Psoas muscle (tissue), 8 donors: ENCODE results near the gene OR2T2. TPM values are rescaled to one million over a fixed set of nuclear protein-coding genes. Genes with fewer than 3 reads are reported as not detected.
"Not testable (repeated sequence)": the region's sequence is repeated elsewhere in the genome, so short reads cannot be mapped to it uniquely, and the experiment has no call there.

Experiments
- ATAC-seq, 4 donors: fragments of 200-7000 bp; cut with Tn5 transposase; one replicate each; pipeline ENCODE4 v1.9.1; 2020; ENCODE audit warnings: moderate library complexity in 3 of 4, mild to moderate bottlenecking in 2 of 4
- DNase-seq, 2 donors: peaks; one replicate each; pipeline ENCODE4 v3.0.0-alpha.2; 2020
- H3K27ac ChIP-seq: fragments of 200-600 bp; one replicate; pipeline ENCODE4 v1.8.0; 2022
- H3K27me3 ChIP-seq, 3 donors: fragments of 200-600 bp in 1 of 3; one replicate each; pipeline versions ENCODE4 v1.6.1 to v1.8.0; 2013 to 2022; ENCODE audit warnings: low read length in 2 of 3, mild to moderate bottlenecking in 2 of 3, moderate library complexity in 1 of 3; ENCODE audit not compliant: insufficient read depth in 3 of 3
- H3K36me3 ChIP-seq, 2 donors: fragments of 200-600 bp in 1 of 2; one replicate each; pipeline versions ENCODE4 v1.6.1 to v1.8.0; 2013 to 2022; ENCODE audit warnings: low read depth in 1 of 2, mild to moderate bottlenecking in 1 of 2, moderate library complexity in 1 of 2; ENCODE audit not compliant: insufficient read depth in 1 of 2
- H3K4me1 ChIP-seq: fragments of 200-600 bp; one replicate; pipeline ENCODE4 v1.8.0; 2022
- H3K4me3 ChIP-seq: fragments of 200-600 bp; one replicate; pipeline ENCODE4 v1.8.0; 2022; ENCODE audit warnings: mild to moderate bottlenecking
- H3K9me3 ChIP-seq: fragments of 200-600 bp; one replicate; pipeline ENCODE4 v1.8.0; 2022
- WGBS, 3 donors: extraction: QIAGEN DNeasy Blood & Tissue Kit; methylation state at CpG; one replicate each; pipeline versions ENCODE4 v1.1.6 to v1.1.7; 2013; 5-methylcytosine and 5-hydroxymethylcytosine counted together
- intact Hi-C, 2 donors: fragments of 100-400 bp; cut with DNase I; formaldehyde crosslinking; loops; one replicate each; pipeline versions ENCODE4 v1.11.0 to v1.14.2; 2022
- polyA plus RNA-seq, 3 donors: library from polyadenylated mRNA; stranded (reverse); fragments of 200-250 nt; gene quantifications; one replicate each; pipeline ENCODE4 v1.2.3, GENCODE V29; 2013
- total RNA-seq, 4 donors: library from RNA; stranded (reverse); fragmentation: NEBNext Ultra II Directional in 2 of 4; extraction: Animal tissue kit (Norgen Biotek cat#: 25700) in 2 of 4; gene quantifications; one replicate each; pipeline versions ENCODE4 v1.2.1 to v1.2.4, GENCODE V29; 2021 to 2023
- TF ChIP-seq, protein P1 (sequence below): fragments of 200-600 bp; IDR thresholded peaks from one replicate; pipeline ENCODE4 v1.8.0; 2022; ENCODE audit warnings: antibody characterized with exemption
- donor health status: healthy with polysubstance abuse.
- donor health status: DM: no; HTN: no; CAD: no; lungs with moderate emphysema.
- donor health status: Bipolar disorder and iron deficiency.
- donor health status: healthy.
- donor health status: DM: yes; HTN: yes; CAD: no.
- donor health status: DM: no; HTN: no; CAD: no.
- donor health status: DM: no; HTN: no; CAD: no.
- donor health status: DM: yes; HTN: yes; CAD: no.

The OR2T2 gene
- total and polyA plus RNA-seq, 7 donors: not detected

DNA sequence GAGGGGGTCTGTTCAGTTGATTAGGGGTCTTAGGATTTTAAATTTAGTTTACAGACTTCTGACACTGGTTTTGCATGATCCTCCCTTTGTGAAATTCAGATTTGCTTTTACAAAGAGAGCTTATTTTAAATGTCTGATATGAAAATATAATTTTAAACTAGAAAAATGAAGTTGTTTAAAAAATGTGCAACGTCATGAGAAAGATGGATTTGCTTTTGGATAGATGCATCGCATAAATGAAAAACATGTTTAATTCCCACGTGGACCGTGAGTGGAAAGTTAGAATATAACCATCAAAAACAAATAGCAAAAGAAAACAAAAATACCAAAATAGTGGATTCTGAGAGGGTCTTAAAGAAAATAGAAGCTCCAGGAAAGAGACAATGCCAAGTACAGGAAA, 25.7 kb downstream of the OR2T2 start:
- H3K4me1 ChIP-seq: no peaks in the 10 kb centered on the region
- no peak for ATAC-seq
- 80 to 86% (median 85%) methylated on average over 4 of the region's 4 CpGs for whole genome bisulfite sequencing, 3 donors

DNA sequence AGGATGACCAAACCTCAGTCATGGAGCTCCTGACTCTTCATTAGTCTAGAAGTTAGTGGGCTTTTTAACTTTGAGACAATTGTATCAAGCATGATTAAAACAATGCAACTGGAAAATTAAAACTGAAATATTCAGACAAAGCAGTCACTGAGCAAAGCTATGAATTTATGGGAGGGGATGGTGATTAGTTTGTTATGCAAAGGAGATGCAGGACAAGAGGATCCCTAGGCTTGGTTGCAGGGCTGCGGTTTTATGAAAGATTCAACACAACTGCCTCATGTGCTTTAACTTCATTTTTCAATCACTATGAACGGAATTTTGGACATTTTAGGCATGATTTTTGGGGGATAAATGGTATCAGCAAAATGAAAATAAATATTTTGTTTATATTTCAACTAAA, 26.7 kb downstream of the OR2T2 start:
- intact Hi-C loops, H3K9me3 ChIP-seq, H3K4me1 ChIP-seq, DNase-seq, H3K27me3 ChIP-seq, H3K4me3 ChIP-seq, H3K36me3 ChIP-seq, H3K27ac ChIP-seq, ATAC-seq: not testable (repeated sequence)
- 54 to 60% (median 55%) methylated on average over 2 of the region's 2 CpGs for WGBS, 3 donors

More for the DNA sequence above, 25.7 kb downstream of the OR2T2 start:
- Histone ChIP-seq H3K27ac (no peak overlapping the region), H3K4me3 (no peak overlapping the region), H3K27me3 (no peaks in the 10 kb centered on the region), H3K36me3 (no peaks in the 10 kb centered on the region), H3K9me3 (no peaks in the 10 kb centered on the region)
- DNase-seq: no peak
- TF ChIP-seq, protein P1, sequence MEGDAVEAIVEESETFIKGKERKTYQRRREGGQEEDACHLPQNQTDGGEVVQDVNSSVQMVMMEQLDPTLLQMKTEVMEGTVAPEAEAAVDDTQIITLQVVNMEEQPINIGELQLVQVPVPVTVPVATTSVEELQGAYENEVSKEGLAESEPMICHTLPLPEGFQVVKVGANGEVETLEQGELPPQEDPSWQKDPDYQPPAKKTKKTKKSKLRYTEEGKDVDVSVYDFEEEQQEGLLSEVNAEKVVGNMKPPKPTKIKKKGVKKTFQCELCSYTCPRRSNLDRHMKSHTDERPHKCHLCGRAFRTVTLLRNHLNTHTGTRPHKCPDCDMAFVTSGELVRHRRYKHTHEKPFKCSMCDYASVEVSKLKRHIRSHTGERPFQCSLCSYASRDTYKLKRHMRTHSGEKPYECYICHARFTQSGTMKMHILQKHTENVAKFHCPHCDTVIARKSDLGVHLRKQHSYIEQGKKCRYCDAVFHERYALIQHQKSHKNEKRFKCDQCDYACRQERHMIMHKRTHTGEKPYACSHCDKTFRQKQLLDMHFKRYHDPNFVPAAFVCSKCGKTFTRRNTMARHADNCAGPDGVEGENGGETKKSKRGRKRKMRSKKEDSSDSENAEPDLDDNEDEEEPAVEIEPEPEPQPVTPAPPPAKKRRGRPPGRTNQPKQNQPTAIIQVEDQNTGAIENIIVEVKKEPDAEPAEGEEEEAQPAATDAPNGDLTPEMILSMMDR: no peak
- intact Hi-C loops: no loop called here

DNA sequence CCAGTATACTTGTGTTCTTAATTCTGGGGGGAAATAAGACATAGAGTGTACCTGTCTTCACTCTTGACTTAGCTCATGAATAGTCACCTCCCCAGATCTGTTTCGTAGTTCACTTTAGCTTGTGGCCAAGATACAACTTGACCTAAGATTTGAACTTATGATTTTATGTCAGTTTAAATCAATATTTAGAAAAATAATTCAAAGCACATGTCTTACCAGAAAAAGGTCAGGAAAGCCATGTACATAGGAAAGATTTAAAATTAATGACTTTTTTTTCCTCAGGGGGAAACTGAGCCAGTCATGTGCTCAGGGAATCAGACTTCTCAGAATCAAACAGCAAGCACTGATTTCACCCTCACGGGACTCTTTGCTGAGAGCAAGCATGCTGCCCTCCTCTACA, 27.6 kb downstream of the OR2T2 start, which contains the start of gene OR2T3:
Gene OR2T3, plus strand, starts transcription at position 301 of the 400 bp plus-strand sequence. Its CDS starts 0 bp downstream, at position 301.
- H3K9me3 ChIP-seq, H3K4me1 ChIP-seq, intact Hi-C loops, ATAC-seq, H3K4me3 ChIP-seq, H3K27ac ChIP-seq, DNase-seq, H3K36me3 ChIP-seq, H3K27me3 ChIP-seq: not testable (repeated sequence)
- WGBS, 3 donors: 59 to 70% (median 69%) methylated on average over 1 to 2 of the region's 2 CpGs

DNA sequence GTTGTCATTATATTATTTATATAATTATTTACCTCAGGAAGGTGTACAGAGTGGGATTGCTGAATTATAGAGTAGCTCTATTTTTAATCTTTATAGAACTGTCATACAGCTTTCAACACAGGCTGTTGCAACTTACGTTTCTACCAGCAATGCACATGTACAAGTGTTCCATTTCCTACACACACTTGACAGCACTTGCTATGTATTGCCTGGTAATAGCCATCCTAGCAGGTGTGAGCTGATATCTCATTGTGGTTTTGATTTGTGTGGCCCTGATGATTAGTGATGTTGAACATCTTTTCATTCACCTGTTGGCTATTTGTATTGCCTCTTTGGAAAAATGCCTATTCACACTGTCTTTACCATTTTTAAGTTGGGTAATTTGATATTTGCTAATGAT, 30.2 kb downstream of the OR2T2 start:
- DNase-seq, intact Hi-C loops, H3K9me3 ChIP-seq, H3K4me3 ChIP-seq, ATAC-seq, H3K36me3 ChIP-seq, H3K27me3 ChIP-seq, H3K27ac ChIP-seq, H3K4me1 ChIP-seq: not testable (repeated sequence)
- WGBS, 3 donors: no CpG with 5 or more reads among the region's 1 CpG

DNA sequence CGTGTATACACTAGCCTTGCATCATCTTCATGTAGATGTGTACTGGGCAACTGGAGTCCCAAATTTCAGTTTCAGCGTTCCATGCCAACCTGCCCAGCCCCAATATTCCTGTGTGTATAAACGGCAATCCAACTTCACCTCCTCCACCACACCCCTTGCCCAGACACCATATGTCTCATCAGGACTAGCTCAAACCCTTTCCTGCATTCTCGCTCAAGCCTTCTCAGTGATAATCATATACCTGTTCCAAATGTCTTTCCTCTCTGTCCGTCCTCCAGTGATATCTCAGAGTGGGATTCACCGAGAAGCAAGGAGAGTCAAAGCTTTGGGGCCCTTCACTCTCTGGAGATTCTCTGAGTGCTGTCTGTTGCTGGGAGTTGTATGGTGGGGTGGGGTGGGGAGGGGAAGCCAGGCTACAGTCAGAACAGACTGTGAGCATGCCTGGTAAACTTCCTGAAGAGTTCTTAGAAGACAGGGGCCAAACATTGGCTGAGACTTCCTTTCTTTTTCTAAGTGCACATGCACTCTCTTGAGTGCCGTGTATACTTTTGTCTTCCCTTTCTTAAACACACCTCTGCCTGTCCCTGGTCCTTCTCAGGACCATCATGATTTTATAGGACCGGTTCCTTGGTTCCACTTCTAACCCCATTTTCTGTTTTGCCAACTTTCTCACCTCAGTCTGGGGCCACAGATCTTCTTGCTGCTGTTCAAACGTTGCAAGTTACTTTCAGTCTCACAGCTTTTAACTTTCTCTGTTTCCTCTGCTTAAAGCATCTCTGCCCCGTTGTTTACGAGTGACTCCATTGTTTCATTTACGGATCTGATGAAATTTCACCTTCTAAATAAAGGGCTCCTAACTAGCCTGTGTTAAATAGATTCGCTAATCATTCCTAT, 36.5 kb downstream of the OR2T2 start:
- H3K27me3 ChIP-seq, H3K4me3 ChIP-seq, H3K36me3 ChIP-seq, H3K9me3 ChIP-seq, intact Hi-C loops, H3K4me1 ChIP-seq, H3K27ac ChIP-seq, DNase-seq, ATAC-seq: not testable (repeated sequence)
- WGBS, 3 donors: 64 to 71% (median 67%) methylated on average over 12 to 13 of the region's 13 CpGs

DNA sequence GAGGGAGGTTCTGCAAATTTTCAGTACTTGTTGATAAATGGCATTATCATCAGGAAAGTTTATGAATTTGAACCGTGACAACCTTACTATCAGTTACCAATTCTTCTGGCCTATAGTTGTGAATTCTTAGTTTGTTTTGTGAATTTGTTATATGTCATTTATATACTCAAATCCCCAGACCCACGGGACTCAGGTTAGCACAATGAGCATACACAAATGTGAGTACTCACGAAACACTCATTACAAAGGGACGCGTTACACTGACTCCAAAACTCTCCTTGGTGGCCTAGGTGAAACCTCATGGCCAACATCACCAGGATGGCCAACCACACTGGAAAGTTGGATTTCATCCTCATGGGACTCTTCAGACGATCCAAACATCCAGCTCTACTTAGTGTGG, 42.9 kb downstream of the OR2T2 start, which contains the start of gene OR2T5:
Gene OR2T5, plus strand, starts transcription at position 301 of the 400 bp plus-strand sequence. Its CDS starts 0 bp downstream, at position 301.
- H3K9me3 ChIP-seq, H3K36me3 ChIP-seq, H3K4me1 ChIP-seq, intact Hi-C loops, DNase-seq, H3K4me3 ChIP-seq, H3K27ac ChIP-seq, ATAC-seq, H3K27me3 ChIP-seq: not testable (repeated sequence)
- 67 to 83% (median 76%) methylated on average over 4 to 5 of the region's 6 CpGs for WGBS, 3 donors

DNA sequence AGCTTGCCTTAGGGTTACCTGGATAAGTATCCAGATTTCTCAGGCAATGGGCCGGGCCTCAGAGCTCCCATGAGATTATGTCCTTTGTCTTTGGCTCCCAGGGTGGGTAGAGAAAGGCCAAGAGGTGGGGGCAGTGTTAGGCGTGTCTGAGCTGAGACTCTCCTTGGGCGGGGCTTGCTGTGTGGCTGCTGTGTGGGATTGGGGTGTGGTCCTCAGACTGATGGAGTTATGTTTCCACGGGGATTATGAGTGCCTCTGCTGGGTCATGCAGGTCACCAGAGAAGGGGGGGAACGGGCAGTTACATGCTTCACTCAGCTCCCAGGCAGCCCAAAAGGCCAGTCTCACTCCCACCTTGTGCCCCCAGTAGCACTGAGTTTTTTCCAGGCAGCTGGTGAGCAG, 51.2 kb downstream of the OR2T2 start:
- H3K4me3 ChIP-seq, ATAC-seq, H3K4me1 ChIP-seq, DNase-seq, H3K9me3 ChIP-seq, intact Hi-C loops, H3K27ac ChIP-seq, H3K36me3 ChIP-seq, H3K27me3 ChIP-seq: not testable (repeated sequence)
- no CpG with 5 or more reads among the region's 5 CpGs for WGBS, 3 donors

DNA sequence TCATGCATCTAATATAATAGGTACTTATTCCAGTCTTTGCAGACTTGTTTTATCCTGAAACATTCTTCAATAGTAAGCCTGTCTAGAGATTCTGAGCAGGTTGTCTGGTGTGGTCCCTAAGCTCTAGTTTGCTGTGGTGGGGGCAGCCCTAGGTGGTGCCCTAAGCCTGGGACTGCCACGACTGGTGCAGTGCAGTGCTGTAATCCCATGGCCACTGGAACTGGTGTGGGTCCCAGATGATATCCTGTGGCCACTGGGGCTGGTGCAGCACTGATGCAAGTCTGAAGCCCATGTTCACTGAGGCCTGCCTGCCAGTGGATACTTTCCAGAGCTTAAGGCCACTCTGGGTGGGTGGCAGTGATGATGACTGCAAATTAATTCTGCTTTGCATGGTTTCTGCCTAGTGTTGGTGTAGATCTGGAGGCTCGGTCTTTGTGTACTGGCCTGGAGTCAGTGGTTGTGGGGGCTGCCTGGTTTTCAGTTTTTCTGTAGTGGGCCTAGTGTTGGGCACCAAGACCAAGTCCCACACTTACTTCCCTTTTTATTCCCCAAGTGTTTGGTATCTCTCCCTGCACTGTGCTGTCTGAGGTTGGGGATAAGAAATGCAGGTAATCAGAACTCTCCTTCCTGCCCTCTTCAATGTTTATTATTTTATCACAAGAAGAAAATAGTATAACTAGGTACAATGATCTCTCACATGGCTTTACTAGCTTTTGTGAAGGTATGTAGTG, 55.0 kb downstream of the OR2T2 start:
- H3K27me3 ChIP-seq, H3K4me3 ChIP-seq, DNase-seq, H3K9me3 ChIP-seq, H3K4me1 ChIP-seq, H3K36me3 ChIP-seq, H3K27ac ChIP-seq, ATAC-seq, intact Hi-C loops: not testable (repeated sequence)
- WGBS, 3 donors: 53 to 81% (median 75%) methylated on average over 1 of the region's 2 CpGs
